Islet of Langerhans (tissue), 1 donor: ENCODE measurements around the gene PLIN3.
"Not testable (repeated sequence)": the region's sequence is repeated elsewhere in the genome, so short reads cannot be mapped to it uniquely, and the experiment has no call there.

ENCODE experiments used
- FAIRE-seq: peaks from one replicate; lab custom pipeline; 2011; peaks lifted over from hg19 to GRCh38; lab: Jason Lieb, UNC

PLIN3 gene

GRCh38 chr19:4889034-4889815 is 21.8 kb upstream of the PLIN3 start:
- FAIRE-seq = no peak

- FAIRE-seq = not testable (repeated sequence)
Observed at GRCh38 chr19:4887803-4888202, 20.3 kb upstream of the PLIN3 start.

GRCh38 chr19:4884993-4885392 is 17.5 kb upstream of the PLIN3 start:
- not testable (repeated sequence) for FAIRE-seq

GRCh38 chr19:4882874-4883273 is 15.4 kb upstream of the PLIN3 start:
- FAIRE-seq = not testable (repeated sequence)

GRCh38 chr19:4879041-4879440 is 11.6 kb upstream of the PLIN3 start:
- no peak for FAIRE-seq

GRCh38 chr19:4878491-4878968 is 11.1 kb upstream of the PLIN3 start:
- no peak for FAIRE-seq

- FAIRE-seq = no peak
Observed at GRCh38 chr19:4877753-4878490, 10.5 kb upstream of the PLIN3 start.

GRCh38 chr19:4873930-4874329 is 6.5 kb upstream of the PLIN3 start:
- no peak for FAIRE-seq

- no peak for FAIRE-seq
Observed at GRCh38 chr19:4871711-4872110, 4.2 kb upstream of the PLIN3 start.

- FAIRE-seq = no peak
Observed at GRCh38 chr19:4870025-4870700, 2.7 kb upstream of the PLIN3 start.

GRCh38 chr19:4868286-4868834 is 893 bp upstream of the PLIN3 start:
- no peak for FAIRE-seq

GRCh38 chr19:4866595-4867424 is 657 bp downstream of the PLIN3 start:
- no peak for FAIRE-seq

GRCh38 chr19:4861147-4861546 is 6.3 kb downstream of the PLIN3 start:
- FAIRE-seq = no peak

- no peak for FAIRE-seq
Observed at GRCh38 chr19:4859697-4860096, 7.8 kb downstream of the PLIN3 start.

- FAIRE-seq = not testable (repeated sequence)
Observed at GRCh38 chr19:4856468-4856867, 11.0 kb downstream of the PLIN3 start.

GRCh38 chr19:4853506-4853905 is 14.0 kb downstream of the PLIN3 start:
- FAIRE-seq = not testable (repeated sequence)

GRCh38 chr19:4852484-4852883 is 15.0 kb downstream of the PLIN3 start:
- no peak for FAIRE-seq

- no peak for FAIRE-seq
Observed at GRCh38 chr19:4851551-4852290, 15.7 kb downstream of the PLIN3 start.

- no peak for FAIRE-seq
Observed at GRCh38 chr19:4849019-4849418, 18.4 kb downstream of the PLIN3 start.

GRCh38 chr19:4847190-4847973 is 20.1 kb downstream of the PLIN3 start:
- FAIRE-seq = no peak
